ENCODE measurements around the gene OTOP2.

OTOP2 gene

DNA sequence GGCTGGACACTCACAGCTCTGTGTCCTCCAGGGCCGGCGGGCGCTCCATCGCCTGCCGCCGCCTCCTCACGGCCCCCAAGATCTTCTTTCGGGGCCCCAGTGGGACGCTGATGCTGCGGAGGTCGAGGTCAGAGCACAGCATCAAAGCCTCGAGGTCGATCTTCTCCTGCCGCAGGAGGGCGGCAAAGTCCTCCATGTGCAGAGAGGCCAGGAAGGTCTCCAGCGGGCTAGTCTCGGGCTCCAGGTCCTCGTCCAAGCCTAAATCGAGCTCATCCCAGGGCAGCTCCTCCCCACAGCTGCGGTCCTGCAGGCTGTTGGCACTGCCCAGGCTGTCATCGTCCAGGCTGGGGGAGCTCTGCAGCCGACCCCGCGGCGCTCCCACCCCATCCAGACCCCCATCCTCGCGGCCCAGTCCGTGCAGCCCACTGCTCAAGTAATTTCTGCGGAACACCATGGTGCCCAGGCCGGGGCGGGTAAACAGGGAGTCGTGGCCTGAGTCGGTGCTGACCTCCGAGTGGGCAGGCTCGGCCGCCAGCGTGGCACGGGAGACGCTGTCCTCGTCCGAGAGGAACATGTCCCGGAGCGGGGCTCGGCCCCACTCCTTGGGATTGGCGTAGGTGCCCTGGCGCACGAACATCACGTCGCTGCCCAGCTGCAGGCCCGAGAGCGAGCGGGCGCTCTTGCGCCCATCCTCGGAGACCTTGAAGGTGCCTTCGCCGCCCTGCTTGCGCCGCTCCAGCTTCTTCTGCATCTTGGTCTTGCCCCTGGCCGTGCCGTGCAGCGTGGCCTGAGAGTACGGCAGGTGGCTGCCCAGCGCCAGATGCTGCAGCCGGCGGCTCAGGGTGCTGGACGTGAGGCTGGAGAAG, 4.4 kb upstream of the OTOP2 start:
- H3K27me3 ChIP-seq (ENCODE audit: insufficient read depth, poor library complexity, severe bottlenecking), result peaks cover 21% of the 10 kb centered on the region
- no peak overlapping the region for H3K4me3 ChIP-seq (replicated peaks; ENCODE audit: insufficient read depth, low read length)
- TF ChIP-seq SPI1 (IDR thresholded peaks at IDR 0.05; ENCODE audit: borderline replicate concordance, low read depth) (no peak), GABPA (IDR thresholded peaks at IDR 0.05; ENCODE audit: low read depth) (no peak)
- TF ChIP-seq, protein P1, sequence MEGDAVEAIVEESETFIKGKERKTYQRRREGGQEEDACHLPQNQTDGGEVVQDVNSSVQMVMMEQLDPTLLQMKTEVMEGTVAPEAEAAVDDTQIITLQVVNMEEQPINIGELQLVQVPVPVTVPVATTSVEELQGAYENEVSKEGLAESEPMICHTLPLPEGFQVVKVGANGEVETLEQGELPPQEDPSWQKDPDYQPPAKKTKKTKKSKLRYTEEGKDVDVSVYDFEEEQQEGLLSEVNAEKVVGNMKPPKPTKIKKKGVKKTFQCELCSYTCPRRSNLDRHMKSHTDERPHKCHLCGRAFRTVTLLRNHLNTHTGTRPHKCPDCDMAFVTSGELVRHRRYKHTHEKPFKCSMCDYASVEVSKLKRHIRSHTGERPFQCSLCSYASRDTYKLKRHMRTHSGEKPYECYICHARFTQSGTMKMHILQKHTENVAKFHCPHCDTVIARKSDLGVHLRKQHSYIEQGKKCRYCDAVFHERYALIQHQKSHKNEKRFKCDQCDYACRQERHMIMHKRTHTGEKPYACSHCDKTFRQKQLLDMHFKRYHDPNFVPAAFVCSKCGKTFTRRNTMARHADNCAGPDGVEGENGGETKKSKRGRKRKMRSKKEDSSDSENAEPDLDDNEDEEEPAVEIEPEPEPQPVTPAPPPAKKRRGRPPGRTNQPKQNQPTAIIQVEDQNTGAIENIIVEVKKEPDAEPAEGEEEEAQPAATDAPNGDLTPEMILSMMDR (IDR thresholded peaks at IDR 0.05; ENCODE audit: insufficient read depth, low read length), result peak; percentile 2
- H3K27ac ChIP-seq (replicated peaks), result no peak overlapping the region
- DNase-seq (ENCODE audit: low read depth in 1 of 2, low spot score in 1 of 2), result peak in 1 of 2 experiments; percentile 35

DNA sequence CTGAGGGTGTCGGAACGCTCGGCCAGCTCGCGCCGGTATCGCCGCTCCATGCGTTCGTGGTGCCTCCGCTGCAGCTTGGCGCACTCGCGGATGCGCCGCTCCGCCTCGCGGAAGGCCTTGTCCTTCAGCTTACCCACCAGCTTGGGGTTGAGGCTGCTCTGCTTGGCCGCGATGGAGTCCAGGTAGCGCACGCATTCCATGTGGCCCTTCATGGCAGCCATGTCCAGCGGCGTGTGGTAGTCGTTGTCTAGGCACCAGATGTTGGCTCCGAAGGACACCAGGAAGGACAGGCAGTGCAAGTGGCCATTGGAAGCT, 3.8 kb upstream of the OTOP2 start:
- Histone ChIP-seq H3K4me3 (replicated peaks; ENCODE audit: insufficient read depth, low read length) (no peak overlapping the region), H3K27me3 (ENCODE audit: insufficient read depth, poor library complexity, severe bottlenecking) (peaks cover 26% of the 10 kb centered on the region), H3K27ac (replicated peaks) (no peak overlapping the region)
- DNase-seq (ENCODE audit: low read depth in 1 of 2, low spot score in 1 of 2), result no peak
- TF ChIP-seq, protein P1 (IDR thresholded peaks at IDR 0.05; ENCODE audit: insufficient read depth, low read length), result no peak
- no peak for TF ChIP-seq GABPA (IDR thresholded peaks at IDR 0.05; ENCODE audit: low read depth)

DNA sequence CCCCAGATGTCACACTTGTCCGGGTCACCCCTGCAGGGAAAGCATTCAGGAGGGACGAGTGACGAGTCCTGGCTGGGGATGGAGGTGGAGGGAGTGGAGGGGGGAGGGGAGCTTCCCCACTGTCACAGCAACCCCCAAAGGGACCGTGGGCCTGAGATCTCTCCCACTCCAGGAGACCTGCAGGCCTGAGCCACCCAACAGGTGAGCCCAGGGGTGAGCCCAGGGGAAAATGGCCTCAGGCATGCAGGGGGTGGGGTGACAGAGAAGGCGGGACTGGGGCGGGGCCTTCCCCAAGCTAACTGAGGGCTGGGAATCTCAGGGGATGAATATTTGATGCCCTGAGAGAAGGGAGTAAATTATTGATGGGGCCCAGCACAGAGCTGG, 3.4 kb upstream of the OTOP2 start:
- Histone ChIP-seq H3K4me3 (replicated peaks; ENCODE audit: insufficient read depth, low read length) (no peak overlapping the region), H3K27ac (replicated peaks) (no peak overlapping the region), H3K27me3 (ENCODE audit: insufficient read depth, poor library complexity, severe bottlenecking) (peaks cover 30% of the 10 kb centered on the region)
- TF ChIP-seq, protein P2, sequence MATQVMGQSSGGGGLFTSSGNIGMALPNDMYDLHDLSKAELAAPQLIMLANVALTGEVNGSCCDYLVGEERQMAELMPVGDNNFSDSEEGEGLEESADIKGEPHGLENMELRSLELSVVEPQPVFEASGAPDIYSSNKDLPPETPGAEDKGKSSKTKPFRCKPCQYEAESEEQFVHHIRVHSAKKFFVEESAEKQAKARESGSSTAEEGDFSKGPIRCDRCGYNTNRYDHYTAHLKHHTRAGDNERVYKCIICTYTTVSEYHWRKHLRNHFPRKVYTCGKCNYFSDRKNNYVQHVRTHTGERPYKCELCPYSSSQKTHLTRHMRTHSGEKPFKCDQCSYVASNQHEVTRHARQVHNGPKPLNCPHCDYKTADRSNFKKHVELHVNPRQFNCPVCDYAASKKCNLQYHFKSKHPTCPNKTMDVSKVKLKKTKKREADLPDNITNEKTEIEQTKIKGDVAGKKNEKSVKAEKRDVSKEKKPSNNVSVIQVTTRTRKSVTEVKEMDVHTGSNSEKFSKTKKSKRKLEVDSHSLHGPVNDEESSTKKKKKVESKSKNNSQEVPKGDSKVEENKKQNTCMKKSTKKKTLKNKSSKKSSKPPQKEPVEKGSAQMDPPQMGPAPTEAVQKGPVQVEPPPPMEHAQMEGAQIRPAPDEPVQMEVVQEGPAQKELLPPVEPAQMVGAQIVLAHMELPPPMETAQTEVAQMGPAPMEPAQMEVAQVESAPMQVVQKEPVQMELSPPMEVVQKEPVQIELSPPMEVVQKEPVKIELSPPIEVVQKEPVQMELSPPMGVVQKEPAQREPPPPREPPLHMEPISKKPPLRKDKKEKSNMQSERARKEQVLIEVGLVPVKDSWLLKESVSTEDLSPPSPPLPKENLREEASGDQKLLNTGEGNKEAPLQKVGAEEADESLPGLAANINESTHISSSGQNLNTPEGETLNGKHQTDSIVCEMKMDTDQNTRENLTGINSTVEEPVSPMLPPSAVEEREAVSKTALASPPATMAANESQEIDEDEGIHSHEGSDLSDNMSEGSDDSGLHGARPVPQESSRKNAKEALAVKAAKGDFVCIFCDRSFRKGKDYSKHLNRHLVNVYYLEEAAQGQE (IDR thresholded peaks at IDR 0.05; ENCODE audit: insufficient replicate concordance, low read depth), result no peak
- TF ChIP-seq, protein P1 (IDR thresholded peaks at IDR 0.05; ENCODE audit: insufficient read depth, low read length), result no peak
- no peak for TF ChIP-seq POLR2AphosphoS5 (IDR thresholded peaks at IDR 0.05; ENCODE audit: low read depth)
- no peak for TF ChIP-seq GABPA (IDR thresholded peaks at IDR 0.05; ENCODE audit: low read depth)
- TF ChIP-seq SPI1 (IDR thresholded peaks at IDR 0.05; ENCODE audit: borderline replicate concordance, low read depth), result no peak
- no peak for DNase-seq (ENCODE audit: low read depth in 1 of 2, low spot score in 1 of 2)

DNA sequence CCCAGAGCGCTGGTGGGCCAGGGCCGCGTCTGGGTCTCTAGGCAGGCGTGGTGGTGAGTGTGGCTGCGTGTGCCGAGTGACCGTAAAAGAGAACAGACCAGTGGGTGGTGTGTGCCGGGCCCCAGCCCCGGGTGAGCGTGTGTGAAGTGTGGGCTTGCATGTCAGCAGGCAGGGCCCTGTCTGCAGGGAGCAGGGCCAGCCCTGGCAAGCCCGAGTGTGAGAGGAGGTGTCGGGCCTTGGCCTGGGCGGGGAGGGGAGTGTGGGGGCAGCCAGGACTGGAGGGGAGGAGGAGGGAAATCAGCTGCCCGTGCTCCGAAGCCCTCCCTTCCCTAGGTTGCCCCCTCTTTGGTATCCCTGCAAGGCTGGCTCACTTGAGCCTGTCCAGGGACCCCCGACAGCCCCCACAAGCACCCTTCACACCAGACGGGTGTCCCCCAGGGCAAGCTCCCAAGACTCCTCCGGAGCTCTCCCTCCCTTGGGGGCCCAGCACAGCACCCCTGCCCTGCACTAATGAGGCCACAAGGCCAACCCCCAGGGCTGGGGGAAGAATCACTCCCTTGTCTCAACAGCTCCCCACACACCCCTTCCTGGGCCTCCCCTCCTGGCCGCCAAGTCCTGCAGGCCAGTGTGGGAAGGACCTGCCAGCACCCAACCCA, 2.9 kb upstream of the OTOP2 start:
- no peak for TF ChIP-seq GABPA (IDR thresholded peaks at IDR 0.05; ENCODE audit: low read depth)
- TF ChIP-seq, protein P2 (IDR thresholded peaks at IDR 0.05; ENCODE audit: insufficient replicate concordance, low read depth), result no peak
- TF ChIP-seq POLR2AphosphoS5 (IDR thresholded peaks at IDR 0.05; ENCODE audit: low read depth), result no peak
- no peak for TF ChIP-seq SPI1 (IDR thresholded peaks at IDR 0.05; ENCODE audit: borderline replicate concordance, low read depth)
- TF ChIP-seq, protein P1 (IDR thresholded peaks at IDR 0.05; ENCODE audit: insufficient read depth, low read length), result no peak
- Histone ChIP-seq H3K27ac (replicated peaks) (no peak overlapping the region), H3K27me3 (ENCODE audit: insufficient read depth, poor library complexity, severe bottlenecking) (peaks cover 35% of the 10 kb centered on the region), H3K4me3 (replicated peaks; ENCODE audit: insufficient read depth, low read length) (no peak overlapping the region)
- no peak for DNase-seq (ENCODE audit: low read depth in 1 of 2, low spot score in 1 of 2)
